NCI-H2171 treated with DMSO at 0.1 percent for 48 hours (cell line): ENCODE results near the gene GXYLT1.
"Not testable (repeated sequence)": the region's sequence is repeated elsewhere in the genome, so short reads cannot be mapped to it uniquely, and the experiment has no call there.

ENCODE experiments used
- DNase-seq: peaks from one replicate; lab custom pipeline; 2025; lab: John Stamatoyannopoulos, UW

GXYLT1 gene

DNA sequence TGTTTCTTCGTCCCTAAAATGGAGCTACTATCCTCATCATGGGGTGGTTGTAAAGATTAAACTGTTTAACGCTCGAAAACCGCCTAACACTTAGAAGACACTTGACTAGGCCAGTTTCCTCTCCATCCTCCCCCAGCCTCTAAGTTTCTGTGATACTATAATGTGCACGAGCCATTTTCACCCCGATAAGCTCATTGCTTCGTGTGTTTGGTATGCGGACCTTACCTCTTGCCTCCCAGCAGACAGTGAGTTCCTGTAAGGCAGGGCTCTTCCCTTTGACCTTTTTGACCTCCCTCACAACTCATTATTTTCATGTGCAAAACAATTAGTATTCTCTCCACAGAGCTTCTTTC, 499 bp upstream of the GXYLT1 start:
- no peak for DNase-seq

DNA sequence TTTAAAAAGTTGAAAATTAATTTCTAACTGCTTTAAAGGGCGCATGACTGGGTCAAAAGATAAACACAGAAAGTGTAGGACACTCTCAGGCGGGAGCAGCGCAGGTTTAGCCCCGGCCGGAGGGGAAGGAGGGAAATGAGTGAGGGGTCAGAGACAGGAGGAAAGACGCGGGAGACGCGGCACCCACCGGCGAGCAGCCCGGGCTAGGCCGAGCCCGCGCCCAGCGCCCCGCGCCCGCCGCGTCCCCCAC, 591 bp downstream of the GXYLT1 start:
- DNase-seq: no peak

DNA sequence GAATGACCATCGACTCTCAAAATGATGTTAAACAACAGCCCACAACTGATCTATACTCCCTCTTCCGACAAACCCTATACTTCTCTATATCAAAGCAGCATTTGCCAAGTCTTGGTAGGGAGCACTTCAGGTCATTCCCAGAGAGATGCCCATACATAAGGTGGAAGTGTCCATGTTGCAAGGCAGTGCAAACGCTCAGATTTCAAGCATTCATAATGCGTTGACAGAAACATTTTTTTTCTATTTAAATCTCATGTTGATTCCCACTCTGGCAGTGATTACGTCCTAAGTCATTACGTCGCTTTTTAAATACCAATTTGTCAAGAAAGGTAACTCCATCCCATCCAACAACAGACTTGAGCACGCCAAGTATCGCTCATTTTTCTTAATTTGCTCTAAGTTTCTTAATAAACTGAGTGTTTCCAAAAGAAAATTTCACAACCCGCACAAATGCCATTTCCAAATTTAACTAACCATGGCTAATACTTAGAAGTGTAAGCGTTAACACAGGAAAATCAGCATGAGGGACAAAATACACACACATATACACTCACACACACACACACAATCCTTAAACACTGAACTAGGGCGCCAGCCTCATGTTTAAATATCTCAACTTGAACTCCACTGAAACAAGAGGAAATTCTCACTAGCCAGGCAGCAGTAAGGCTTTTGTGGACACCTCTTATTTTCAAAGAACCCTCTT, 1.1 kb downstream of the GXYLT1 start:
- DNase-seq: peak; percentile 44

DNA sequence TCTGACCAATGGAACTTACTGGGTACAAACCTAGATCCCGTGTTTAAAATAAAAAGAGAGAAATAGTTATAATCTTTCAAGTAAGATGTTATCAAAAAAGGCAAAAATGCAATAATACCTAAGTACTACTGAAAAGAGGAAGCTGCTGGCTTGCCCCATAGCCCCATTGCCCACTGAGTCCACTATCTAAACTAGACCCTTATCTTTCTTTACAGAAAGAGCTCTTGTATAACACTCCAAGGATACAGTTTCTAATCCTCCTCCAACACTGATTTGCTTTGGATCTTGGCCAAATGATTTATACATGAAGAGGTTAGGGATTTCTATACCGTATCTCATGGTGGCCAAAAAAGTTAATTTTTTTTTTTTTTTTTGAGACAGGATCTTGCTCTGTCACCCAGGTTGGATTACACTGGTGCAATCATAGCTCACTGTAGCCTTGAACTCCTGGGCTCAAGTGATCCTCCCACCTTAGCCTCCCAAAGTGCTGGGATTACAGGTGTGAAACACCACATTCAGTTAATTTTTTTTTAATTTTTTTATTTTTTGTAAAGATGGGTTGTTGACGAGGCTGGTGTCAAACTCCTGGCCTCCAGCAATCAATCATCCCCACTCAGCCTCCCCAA, 2.6 kb downstream of the GXYLT1 start:
- no peak for DNase-seq

DNA sequence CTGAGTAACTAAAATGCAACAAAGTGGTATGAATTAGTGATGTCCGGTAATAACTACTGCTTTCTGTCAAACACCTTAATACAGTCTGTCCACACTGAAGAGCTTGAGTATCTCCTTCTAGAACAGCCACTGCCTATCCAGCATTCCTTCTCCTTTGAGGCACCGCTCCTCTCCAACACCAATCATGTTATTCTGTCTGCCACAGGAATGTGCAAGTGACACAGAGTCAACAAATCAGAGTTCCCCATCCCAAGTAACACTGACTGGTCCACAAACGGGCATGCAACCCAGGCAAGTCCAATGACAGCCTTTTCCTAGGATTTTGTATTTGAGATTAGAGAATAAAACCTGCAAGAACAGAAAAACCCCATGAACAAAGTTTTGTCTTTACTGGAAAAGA, 3.8 kb downstream of the GXYLT1 start:
- DNase-seq: no peak

DNA sequence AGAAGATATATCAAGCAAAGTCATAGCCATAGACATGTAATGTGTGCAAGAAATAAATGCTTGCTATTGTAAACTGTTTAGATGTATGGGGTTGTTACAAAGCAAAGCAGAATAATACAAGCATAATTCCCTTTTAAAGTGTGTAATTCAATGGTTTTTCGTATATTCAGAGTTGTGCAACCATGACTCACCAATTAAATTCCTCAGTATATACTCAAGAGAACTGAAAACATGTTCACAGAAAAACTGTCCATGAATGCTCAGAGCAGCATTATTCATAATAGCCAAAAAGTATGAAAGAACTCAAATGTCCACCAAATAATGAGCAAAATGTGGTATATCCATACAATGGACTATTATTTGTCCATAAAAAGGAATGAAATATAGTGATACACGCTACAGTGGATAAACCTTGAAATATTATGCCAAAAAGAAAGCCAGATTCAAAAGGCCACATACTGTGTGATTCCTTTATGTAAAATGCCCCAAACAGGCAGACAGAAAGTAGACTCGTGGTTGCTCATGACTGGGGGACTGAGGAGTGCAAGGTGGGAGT, 9.3 kb downstream of the GXYLT1 start:
- DNase-seq: no peak

DNA sequence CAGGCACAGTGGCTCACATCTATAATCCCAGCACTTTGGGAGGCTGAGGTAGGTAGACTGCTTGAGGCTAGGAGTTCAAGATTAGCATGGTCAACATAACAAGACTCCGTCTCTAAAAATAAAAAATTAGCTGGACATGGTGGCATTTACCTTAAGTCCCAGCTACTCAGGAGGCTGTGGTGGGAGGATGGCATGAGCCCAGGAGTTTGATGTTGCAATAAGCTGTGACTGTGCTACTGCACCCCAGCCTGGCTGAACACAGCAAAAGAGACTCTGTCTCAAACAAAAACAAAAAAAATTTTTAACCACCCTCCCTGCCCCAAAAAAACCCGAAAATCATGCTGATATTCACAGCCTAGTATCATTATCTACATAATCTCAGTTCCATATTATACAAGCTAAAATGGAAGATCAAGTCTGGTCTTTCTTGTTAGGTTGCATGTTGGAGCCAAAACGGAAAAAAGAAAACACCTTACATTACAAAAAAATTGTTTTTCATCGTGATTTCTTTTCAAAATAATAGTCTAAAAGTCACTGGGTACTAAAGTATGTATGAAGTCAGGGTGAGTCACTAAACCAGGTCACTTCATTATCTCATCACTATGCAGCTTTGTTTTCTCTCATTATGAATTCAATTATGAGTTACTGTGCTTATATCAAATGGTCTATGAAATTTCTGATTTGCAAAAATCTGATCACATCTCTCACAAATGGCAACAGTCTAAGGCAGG, 13.8 kb downstream of the GXYLT1 start:
- no peak for DNase-seq

DNA sequence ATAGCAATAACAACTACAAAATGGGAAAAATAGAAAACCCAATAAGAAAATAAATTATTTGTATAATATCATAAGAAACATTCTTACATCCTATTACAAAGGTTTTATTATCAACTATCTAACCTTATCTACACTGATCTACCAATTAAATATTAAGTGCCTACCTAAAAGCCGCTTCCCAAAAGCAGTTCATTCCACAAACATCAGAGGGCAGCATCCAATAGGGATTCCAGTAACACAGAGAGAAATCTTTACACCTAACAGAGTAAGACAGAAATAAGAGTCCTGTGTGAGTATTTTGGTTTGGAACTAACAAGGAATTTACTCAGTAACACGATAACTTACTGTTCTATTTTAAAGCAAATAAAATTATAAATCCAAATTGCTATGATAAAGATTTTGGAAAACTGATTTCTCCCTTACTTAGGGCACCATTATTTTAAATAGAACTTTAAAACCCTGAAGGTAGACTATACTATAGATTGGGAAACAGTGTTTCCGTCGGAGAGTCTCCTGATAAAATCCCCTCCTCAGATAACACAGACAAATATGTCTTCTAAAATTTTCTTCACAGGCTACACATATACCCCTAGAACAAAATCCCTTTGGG, 15.0 kb downstream of the GXYLT1 start:
- peak; percentile 75 for DNase-seq

DNA sequence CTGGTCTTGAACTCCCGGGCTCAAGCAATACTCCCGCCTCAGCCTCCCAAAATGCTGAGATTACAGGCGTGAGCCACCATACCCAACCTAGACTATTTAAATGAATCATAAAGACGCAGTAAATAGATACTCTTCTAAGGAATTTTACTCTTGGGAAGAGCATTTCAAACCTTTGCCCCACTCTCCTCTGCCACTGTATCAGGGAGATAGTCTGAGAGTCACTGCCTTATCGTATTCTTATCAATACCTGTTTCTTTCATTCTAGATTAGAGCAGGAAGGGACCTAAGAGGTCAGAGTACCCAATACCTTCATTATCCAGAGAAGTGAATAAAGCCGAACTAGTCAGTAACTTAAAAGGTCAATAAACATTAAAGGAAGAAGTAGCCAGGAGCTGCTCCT, 15.8 kb downstream of the GXYLT1 start:
- no peak for DNase-seq

DNA sequence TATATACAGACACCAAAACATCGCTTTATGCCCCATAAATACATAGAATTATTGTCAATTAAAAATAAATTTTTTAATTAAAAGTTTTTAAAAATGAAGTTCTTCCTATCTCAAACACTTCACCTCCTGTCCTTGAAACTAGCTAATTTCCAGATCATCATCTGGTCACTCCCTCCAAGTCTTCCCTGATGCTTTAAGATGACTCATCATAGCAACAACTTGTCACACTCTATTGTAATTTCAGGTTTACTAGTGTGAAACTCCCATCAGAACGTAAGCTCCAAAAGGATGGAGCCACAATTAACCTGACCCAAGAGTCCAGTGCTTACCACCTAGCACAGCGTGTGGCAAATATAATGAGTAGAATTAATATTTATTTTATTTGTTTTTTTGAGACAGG, 16.3 kb downstream of the GXYLT1 start:
- DNase-seq: no peak

DNA sequence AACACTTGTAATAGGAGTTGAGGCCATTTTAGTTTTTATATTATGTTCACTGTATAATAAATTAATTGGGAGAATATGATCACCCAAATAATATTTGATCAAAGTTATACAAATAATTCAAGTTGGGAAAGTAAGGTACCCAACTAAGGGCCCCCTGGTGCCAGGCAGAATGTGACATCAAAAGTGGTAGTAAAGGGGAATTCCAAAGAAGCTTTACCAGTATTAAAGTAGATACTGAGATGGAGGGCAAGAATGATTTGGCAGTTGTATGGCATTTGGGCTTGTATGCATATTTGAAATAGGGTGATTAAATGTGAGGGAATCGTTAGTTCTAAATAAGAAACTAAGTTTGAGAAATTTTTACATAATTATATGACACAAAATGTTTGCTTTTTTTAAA, 17.7 kb downstream of the GXYLT1 start:
- no peak for DNase-seq

DNA sequence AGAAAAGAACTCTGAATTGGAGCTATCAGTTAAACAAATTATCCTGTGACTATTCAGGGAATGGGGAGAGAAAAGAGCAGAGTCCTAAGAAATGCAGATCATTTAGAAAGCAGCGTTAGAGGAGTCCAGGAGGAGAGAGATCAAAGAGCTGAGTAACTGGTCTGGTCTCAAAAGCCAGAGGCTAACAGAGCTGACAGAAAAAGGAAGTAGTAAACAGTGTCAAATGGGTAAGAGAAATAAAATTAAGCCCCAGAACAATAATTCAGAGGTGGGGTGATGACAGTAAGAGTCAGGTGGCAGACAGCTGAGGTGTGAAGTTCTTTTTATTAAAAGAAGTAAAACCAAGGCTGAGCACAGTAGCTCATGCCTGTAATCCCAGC, 19.3 kb downstream of the GXYLT1 start:
- no peak for DNase-seq

DNA sequence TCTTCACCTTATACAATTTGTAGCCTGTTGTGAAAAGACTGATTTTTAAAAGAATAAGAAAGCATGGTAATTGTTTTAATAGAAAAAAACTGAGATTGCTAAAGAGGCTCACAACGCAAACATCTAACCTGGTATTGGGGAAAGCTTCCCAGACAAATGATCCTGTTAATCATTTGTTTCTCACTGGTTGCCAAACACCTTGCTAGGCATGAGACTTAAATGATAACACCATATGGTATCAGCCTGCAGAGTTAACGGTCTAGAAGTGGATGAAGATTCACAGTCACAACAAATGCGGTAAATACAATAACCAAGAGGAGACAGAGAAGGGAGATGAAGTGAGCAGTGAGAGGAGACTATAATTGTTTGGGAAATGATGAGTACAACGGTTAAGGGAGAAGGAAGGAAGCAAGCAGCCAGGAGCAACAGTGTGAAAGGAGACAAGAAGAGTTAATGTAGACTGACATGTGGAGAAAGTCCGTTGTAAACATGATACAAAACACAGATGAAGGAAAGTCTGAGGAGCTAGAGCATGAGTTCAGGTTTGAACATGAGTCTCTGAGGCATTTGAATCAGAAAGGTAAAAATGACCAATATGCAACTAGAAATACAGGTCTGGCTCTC, 19.8 kb downstream of the GXYLT1 start:
- peak; percentile 84 for DNase-seq

DNA sequence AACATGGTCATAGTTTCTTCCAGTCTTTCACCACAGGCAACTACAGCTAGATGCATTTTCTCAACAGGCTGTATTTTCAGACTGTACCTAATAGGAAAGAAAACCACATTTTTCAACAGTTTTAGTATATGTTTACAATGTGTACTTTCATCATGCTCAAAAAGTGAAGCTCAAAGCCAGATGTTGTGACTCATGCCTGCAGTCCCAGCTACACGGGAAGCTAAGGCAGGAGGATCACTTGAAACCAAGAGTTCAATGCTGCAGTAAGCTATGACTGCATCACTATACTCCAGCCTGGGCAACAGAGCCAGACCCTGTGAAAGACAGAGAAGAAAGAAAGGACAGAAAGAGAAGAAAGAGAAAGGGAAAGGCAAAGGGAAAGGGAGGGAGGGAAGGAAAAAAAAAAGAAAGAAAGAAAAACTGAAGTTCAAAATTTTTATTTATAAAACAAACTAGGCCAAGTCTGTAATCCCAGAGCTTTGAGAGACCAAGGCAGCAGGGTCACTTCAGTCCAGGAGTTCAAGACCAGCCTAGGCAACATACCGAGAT, 25.5 kb downstream of the GXYLT1 start:
- no peak for DNase-seq

DNA sequence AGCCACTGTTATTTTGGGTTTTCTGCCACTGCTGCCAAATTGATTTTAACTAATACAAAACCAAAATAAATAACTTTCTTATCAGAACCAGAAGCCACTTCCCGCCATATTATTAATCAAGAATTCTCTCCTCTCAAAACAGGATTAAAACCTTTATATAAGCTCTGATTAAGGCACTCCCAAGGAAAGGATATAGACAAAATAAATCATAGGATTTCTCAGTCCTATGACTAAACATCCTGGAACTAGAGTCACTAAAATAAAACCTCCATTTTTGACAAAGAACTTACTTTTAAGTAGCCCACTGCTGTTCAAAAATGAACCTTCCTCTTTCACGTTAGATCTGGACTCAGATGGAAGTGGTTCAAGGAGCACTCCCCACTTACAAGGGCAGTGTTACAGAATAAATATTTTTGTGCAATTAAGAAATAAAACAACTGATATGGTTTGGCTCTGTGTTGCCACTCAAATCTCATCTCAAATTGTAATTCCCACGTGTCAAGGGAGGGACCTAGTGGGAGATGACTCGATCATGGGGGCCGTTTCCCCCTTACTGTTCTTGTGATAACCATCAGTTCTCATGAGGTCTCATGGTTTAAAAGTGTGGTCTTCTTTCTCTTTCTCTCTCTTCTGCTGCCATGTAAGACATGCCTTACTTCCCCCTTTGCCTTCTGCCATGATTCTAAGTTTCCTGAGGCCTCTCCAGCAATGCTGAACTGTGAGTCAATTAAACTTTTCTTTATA, 26.4 kb downstream of the GXYLT1 start:
- DNase-seq: no peak

DNA sequence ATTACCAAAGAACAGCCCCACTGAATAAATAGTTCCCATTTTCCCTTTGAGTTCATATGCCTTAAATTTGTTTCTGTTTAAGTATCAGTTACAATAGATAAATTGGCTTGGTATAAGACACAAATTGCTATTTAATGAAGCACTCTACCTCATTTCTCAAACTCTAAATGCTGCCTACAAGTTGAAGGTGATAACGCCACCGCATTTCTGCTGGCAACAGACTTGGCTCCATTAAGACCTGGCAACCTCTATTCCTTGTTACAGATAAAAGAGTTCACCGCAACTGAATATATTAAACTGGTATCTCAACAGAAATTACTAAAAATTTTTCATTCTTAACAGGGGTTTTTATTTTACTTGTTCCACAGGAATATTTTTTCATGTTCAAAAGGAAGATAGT, 35.6 kb downstream of the GXYLT1 start:
- DNase-seq: no peak

DNA sequence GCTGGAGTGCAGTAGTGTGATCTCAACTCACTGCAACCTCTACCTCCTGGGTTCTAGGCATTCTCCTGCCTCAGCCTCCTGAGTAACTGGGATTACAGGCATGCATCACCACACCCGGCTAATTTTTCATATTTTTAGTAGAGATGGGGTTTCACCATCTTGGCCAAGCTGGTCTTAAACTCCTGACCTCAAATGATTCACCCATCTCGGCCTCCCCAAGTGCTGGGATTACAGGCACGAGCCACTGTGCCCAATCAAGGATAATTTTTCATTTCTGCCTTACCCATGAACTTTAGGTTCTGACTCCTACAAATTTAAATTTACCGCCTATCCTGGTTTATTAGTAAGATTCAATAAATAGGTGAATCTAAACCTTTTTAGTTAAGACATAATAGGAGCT, 37.9 kb downstream of the GXYLT1 start:
- not testable (repeated sequence) for DNase-seq

DNA sequence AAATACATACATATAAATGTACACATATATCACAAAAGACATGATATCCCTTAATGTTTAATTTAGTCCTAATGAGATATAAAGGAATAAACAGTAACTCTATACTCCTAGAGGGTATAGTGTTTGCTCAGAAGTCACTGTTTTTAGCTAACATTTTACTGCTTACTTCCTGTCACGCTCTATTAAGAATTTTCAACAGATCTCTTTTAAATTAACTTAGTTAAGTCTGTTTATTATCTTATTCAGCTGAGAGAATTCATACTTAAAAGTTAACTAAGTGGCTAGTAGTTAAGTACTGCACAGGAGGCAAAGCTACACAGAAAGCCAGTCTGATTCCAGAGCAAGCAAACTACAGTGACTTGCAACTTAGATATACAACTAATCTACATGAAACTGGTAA, 39.9 kb downstream of the GXYLT1 start:
- DNase-seq: no peak

DNA sequence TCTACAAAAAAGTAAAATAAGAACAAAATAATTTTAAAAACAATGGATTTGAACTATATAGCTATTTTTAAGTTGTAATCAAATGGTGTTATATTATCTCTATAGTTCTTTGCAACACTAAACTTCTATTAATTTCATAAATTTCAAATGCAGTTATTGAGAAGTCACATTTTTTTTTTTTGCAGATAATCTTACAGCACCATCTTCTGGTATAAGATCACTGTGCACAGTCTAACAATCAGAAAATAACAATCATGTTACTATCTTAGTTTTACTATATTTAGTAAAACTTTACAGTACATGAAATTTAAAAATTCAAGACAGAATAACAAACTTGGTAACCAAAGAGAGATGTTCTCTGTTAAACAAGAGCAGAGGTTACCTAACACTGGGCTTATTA, 40.6 kb downstream of the GXYLT1 start:
- peak; percentile 11 for DNase-seq

DNA sequence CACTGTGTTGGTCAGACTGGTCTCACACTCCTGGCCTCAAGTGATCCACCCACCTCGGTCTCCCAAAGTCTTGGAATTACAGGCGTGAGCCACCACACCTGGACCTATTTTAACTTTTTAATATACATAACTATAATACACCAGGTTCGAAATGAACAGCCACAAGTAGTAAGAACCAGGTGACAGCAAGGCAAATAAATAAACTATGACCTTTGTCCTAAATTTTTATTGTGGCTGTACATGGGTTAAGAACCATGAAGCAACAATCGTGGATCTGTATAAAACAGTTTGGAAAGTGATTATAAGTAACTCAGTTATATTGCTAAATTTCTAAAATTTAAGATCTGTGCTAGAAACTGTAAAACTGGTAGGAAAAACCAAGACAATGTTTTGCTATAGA, 41.5 kb downstream of the GXYLT1 start:
- DNase-seq: no peak

DNA sequence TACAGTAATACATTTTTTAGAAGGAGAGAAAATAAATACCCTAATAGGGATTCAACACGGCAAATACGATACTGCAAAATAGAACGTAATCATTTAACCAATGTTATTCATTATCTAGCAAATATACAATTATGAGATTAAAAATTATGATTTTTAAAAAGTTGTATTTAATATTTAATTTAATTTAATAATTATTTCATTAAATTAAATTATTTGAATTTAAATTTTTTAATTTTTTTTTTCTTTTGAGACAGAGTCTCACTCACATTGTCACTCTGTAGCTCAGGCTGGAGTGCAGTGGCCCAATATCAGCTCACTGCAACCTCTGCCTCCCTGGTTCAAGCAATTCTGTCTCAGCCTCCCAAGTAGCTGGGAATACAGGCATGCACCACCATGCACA, 42.0 kb downstream of the GXYLT1 start:
- DNase-seq: no peak

DNA sequence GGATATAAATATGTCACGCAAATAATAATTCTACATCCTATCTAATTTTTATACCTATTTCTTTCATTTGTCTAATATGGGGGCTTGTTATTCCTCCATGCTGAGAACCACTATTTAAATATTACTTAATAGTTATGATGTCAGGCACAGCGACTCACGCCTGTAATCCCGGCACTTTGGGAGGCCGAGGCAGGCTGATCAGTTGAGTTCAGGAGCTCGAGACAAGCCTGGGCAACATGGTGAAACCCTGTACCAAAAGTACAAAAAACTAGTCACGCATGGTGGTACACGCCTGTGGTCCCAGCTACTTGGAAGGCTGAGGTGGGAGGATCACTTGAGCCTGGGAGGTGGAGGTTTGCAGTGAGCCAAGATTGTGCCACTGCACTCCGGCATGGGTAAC, 45.2 kb downstream of the GXYLT1 start:
- no peak for DNase-seq
